Keratinocyte (primary cell): ENCODE measurements around the gene FNDC3B.

ENCODE experiments used
- CTCF ChIP-seq, 3 experiments: IDR thresholded peaks in 1 of 3; conservative IDR thresholded peaks in 1 of 3; optimal IDR thresholded peaks in 1 of 3; 2 replicates in 2 of 3; 3 replicates in 1 of 3; pipeline versions ENCODE3 to v1.5.1; 2011; ENCODE audit warnings: low read length in 3 of 3, mild to moderate bottlenecking in 3 of 3, moderate library complexity in 2 of 3, control low read depth in 1 of 3, inconsistent platforms in 1 of 3; ENCODE audit not compliant: insufficient read depth in 2 of 3; ENCODE audit errors: extremely low read depth in 1 of 3
- EZH2 ChIP-seq: IDR thresholded peaks from one replicate; pipeline ENCODE4 v1.6.1; 2012; ENCODE audit warnings: inconsistent platforms, mild to moderate bottlenecking, low read length, moderate library complexity

GRCh38 chr3:172121981-172122380 lies 82.6 kb downstream of the FNDC3B start:
- no peak for TF ChIP-seq CTCF (optimal IDR thresholded peaks at IDR 0.05 in 1 of 3, IDR thresholded peaks at IDR 0.05 in 1 of 3, conservative IDR thresholded peaks at IDR 0.05 in 1 of 3; ENCODE audit: extremely low read depth in 1 of 3, insufficient read depth in 2 of 3, low read length in 3 of 3)
- TF ChIP-seq EZH2, result no peak
